ENCODE results near the gene INAFM2. TPM values are rescaled to one million over a fixed set of nuclear protein-coding genes. Genes with fewer than 3 reads are reported as not detected.

Gene INAFM2
- total RNA-seq, 1 experiment from 2014 or later: 25.6 TPM

GRCh38 chr15:40342416-40343320, 19.2 kb downstream of the INAFM2 start:
- peak; percentile 54 for DNase-seq (ENCODE audit: low read depth)

DNA sequence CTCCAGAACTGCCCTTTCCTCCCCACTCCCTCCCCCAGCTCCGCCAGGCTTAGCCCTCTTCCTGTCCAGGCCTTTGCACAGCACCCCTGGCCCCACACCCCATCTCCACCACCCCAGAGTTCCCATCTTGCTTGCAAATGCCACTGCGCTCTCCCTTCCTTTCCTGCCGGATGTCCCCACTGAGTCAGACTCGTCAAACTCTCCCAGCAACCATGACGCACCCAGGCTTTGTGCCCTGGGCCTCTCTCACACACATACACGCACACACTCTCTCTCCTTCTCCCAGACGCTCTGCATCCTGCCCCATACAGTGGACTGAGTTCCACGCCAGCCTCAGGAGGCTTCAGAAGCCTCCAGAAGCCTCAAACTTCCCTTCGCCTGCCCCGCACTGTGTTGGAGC, 20.0 kb downstream of the INAFM2 start:
- peak; percentile 98 for DNase-seq (ENCODE audit: low read depth)

- peak; percentile 57 for DNase-seq (ENCODE audit: low read depth)
These were observed 20.7 kb downstream of the INAFM2 start for GRCh38 chr15:40344217-40344616.

DNA sequence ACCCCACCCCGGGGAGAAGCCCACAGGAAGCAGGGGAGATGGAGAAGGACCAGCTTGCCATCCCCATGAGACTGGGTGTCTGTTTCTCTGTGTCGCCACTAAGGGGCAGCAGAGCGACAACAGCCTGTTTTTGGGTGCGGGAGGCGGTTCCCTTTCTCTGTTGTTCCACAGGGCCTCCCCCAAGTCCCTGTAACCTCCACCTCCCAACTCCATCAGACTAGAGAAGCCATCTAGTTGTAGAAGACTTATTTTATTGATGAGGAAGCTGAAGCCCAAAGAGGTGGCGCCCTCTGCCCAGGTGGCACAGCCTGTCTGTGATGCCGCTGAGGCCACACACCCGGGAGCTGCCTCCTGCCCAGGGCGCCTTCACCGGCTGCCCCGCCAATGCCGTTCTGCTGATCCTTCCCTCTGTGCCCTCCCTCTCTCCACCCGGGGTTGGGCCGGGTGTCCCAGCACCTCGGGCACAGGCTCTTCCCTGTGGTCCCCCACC, 21.2 kb downstream of the INAFM2 start:
- DNase-seq (ENCODE audit: low read depth): peak; percentile 80

GRCh38 chr15:40345225-40345866, 21.9 kb downstream of the INAFM2 start:
- no peak for DNase-seq (ENCODE audit: low read depth)

GRCh38 chr15:40345867-40346578, 22.5 kb downstream of the INAFM2 start:
- DNase-seq (ENCODE audit: low read depth): no peak

DNA sequence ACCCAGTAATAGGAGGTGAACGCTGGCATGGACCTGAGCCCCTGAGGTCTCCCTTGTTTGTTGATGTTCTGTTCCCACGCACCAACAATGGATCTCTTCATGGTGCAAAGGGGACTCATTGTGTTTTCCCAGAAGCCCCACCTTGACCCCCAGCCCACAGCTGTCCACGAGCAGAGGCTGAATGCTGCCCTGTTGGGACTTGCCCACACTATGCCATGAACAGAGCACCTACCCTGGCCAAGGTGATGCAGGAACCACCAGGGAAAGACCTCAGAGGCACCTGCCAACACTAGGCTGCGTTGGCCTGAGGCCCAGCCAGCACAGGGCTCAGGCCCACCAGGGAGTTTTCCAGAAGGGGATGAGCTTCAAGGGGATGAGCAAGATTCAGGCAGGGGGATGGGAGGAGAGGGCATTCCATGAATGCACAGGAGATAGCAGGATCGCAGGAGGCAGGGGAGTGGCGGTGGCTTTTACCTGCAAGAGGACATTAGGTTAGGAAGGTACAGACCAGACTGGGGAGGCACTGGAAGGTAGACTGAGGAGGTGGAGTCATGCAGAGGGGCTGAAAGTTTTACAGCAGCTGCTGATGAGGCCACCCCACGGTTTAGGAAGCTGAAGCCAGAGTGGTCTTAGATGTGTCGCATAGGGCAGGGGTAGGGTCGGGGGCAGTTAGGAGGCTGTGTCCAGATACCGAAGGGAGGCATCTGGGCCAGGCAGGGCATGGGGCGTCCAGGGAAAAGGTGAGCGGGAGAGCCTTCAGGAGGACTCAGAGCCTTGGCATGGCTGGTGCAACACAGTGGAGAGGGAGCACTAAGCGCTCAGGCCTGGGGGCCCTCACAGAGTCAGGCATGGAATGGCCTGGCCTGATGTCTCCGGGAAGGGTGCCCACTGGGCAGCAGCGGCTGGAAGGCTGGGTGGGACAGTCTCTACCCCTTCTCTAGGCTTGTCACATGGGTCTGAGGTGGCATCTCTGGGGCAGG, 23.4 kb downstream of the INAFM2 start:
- DNase-seq (ENCODE audit: low read depth): no peak

- DNase-seq (ENCODE audit: low read depth): no peak
These were observed 24.3 kb downstream of the INAFM2 start for GRCh38 chr15:40347559-40348473.

DNA sequence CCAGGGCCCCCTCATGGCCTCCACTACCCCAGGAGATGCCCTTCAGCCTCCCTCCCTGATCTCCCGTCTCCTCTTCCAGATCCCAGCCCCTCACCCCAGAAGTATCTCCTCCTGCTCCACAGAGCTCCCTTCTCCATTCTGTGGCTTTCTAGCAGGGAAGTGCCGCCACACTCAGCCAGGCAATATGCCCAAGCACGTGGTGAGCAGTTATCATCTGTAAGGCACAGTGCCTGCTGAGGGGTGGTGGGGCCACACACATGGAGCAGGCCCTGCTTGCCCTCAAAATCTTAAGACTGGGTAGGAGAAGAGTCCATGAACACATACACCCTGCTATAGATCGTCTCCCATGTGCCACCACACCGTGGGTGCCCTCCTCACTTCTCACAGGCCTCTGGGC, 25.0 kb downstream of the INAFM2 start:
- DNase-seq (ENCODE audit: low read depth): no peak

DNA sequence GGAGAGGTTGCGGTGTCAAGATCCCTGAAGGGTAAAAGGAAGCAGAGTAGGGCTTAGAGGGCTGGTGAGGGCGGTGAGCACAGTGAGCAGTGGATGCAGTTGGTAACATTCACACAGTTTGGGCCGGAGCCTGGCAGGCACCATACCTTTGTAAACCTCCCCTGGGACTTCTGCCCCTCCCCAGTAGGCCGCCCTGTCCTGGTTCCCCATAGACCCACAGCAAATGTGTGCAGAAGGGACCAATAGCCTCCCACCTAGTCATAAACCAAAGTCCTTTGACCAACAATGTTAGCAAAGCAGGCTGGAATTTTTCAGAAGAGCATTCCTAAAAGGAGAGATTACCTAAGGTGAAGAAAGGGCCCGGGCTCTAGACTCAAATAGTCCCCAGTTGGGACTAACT, 25.7 kb downstream of the INAFM2 start:
- DNase-seq (ENCODE audit: low read depth): no peak

DNA sequence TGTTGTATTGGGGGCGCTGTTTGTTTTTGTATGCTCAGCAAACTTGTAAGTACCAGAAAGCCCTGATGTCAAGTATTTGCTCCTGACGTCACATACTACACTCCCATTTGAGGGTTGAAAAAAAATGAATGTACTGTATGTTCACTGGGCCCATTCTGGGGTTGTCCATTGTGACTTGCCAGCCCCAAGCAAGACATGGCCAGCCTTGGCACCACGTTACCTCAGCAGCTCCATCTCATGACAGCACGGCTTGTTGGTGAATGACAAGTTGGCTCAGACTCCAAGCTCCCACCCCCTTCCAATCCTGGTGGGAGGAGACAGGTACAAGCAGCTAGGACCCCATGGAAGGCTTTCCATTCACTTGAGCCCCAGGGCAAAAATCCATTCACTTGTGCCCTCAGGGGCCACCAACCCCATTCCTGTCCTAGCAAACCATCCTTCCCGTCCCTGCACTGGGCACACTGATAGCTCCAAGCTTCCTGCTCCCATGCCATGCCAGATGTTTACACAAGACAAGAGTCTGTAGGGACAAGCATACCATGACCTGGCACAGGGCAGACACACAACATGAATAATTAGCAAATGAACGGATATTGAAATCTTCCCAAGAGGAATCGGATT, 28.9 kb downstream of the INAFM2 start:
- no peak for DNase-seq (ENCODE audit: low read depth)

GRCh38 chr15:40353697-40354096, 30.2 kb downstream of the INAFM2 start:
- DNase-seq (ENCODE audit: low read depth): no peak

- DNase-seq (ENCODE audit: low read depth): peak; percentile 50
These were observed 31.1 kb downstream of the INAFM2 start for GRCh38 chr15:40354408-40355171.

GRCh38 chr15:40355976-40356585, 32.6 kb downstream of the INAFM2 start:
- no peak for DNase-seq (ENCODE audit: low read depth)

GRCh38 chr15:40357246-40357645, 33.8 kb downstream of the INAFM2 start:
- DNase-seq (ENCODE audit: low read depth): no peak

- DNase-seq (ENCODE audit: low read depth): peak; percentile 79
These were observed 34.4 kb downstream of the INAFM2 start, which contains the start of gene DISP2 for GRCh38 chr15:40357723-40358470. Gene DISP2 (plus strand): TSS chr15:40358219. CDS start chr15:40358322, 103 bp downstream.

Measured in RPMI7951 (cell line).